BLaER1 (cell line): ENCODE data around the gene TRNT1.

Experiments
- H3K27ac ChIP-seq: shearing (Covaris generic); formaldehyde crosslinking; 2 replicates; pipeline ENCODE4 v1.8.1; 2022
- H3K27me3 ChIP-seq: shearing (Covaris generic); formaldehyde crosslinking; 2 replicates; pipeline ENCODE4 v1.8.1; 2022
- H3K36me3 ChIP-seq: shearing (Covaris generic); formaldehyde crosslinking; 2 replicates; pipeline ENCODE4 v1.8.1; 2022
- H3K4me1 ChIP-seq: shearing (Covaris generic); formaldehyde crosslinking; 2 replicates; pipeline ENCODE4 v1.8.1; 2022
- H3K4me2 ChIP-seq: shearing (Covaris generic); formaldehyde crosslinking; 2 replicates; pipeline ENCODE4 v1.8.1; 2022
- H3K4me3 ChIP-seq: shearing (Covaris generic); formaldehyde crosslinking; 2 replicates; pipeline ENCODE4 v1.8.1; 2022
- H3K9ac ChIP-seq: shearing (Covaris generic); formaldehyde crosslinking; 2 replicates; pipeline ENCODE4 v1.8.1; 2022
- H3K9me3 ChIP-seq: shearing (Covaris generic); formaldehyde crosslinking; 2 replicates; pipeline ENCODE4 v1.8.1; 2022
- H4K20me1 ChIP-seq: shearing (Covaris generic); formaldehyde crosslinking; 2 replicates; pipeline ENCODE4 v1.8.1; 2022
- Cebpa-rat ChIP-seq: shearing (Covaris generic); IDR thresholded peaks from 2 replicates; pipeline ENCODE4 v1.8.1; 2022

The TRNT1 gene

GRCh38 chr3:3141939-3142338, 15.2 kb downstream of the TRNT1 start:
- H3K9me3 ChIP-seq, result no peaks in the 10 kb centered on the region
- H4K20me1 ChIP-seq, result peaks cover 36% of the 10 kb centered on the region
- no peak overlapping the region for H3K27ac ChIP-seq
- no peaks in the 10 kb centered on the region for H3K4me1 ChIP-seq
- no peak overlapping the region for H3K9ac ChIP-seq
- H3K27me3 ChIP-seq, result no peaks in the 10 kb centered on the region
- H3K4me3 ChIP-seq, result no peak overlapping the region
- H3K36me3 ChIP-seq, result peaks cover 96% of the 10 kb centered on the region
- H3K4me2 ChIP-seq, result no peak overlapping the region
- TF ChIP-seq Cebpa-rat, result no peak

GRCh38 chr3:3145831-3146230, 19.1 kb downstream of the TRNT1 start:
- Histone ChIP-seq H3K4me1 (no peaks in the 10 kb centered on the region), H3K9ac (no peak overlapping the region), H3K4me2 (no peak overlapping the region), H3K36me3 (peaks cover 91% of the 10 kb centered on the region), H3K9me3 (no peaks in the 10 kb centered on the region), H4K20me1 (peaks cover 28% of the 10 kb centered on the region), H3K27ac (no peak overlapping the region), H3K4me3 (no peak overlapping the region), H3K27me3 (no peaks in the 10 kb centered on the region)
- TF ChIP-seq Cebpa-rat, result no peak

- Histone ChIP-seq H3K27me3 (no peaks in the 10 kb centered on the region), H3K27ac (no peak overlapping the region), H3K36me3 (peaks cover 92% of the 10 kb centered on the region), H3K9me3 (no peaks in the 10 kb centered on the region), H3K4me3 (no peak overlapping the region), H3K9ac (no peak overlapping the region), H4K20me1 (peaks cover 35% of the 10 kb centered on the region), H3K4me2 (no peak overlapping the region), H3K4me1 (no peaks in the 10 kb centered on the region)
- no peak for TF ChIP-seq Cebpa-rat
Measured at GRCh38 chr3:3149560-3149959, 22.8 kb downstream of the TRNT1 start.

- Histone ChIP-seq H3K9ac (no peak overlapping the region), H4K20me1 (peaks cover 47% of the 10 kb centered on the region), H3K27ac (no peak overlapping the region), H3K4me2 (no peak overlapping the region), H3K27me3 (no peaks in the 10 kb centered on the region), H3K36me3 (peaks cover 92% of the 10 kb centered on the region), H3K4me3 (no peak overlapping the region), H3K9me3 (no peaks in the 10 kb centered on the region), H3K4me1 (no peaks in the 10 kb centered on the region)
- TF ChIP-seq Cebpa-rat, result no peak
Measured at GRCh38 chr3:3151513-3151912, 24.8 kb downstream of the TRNT1 start.

- peaks cover 95% of the 10 kb centered on the region for H3K36me3 ChIP-seq
Measured at GRCh38 chr3:3154879-3155610, 28.3 kb downstream of the TRNT1 start.

GRCh38 chr3:3157484-3157883, 30.7 kb downstream of the TRNT1 start:
- Histone ChIP-seq H3K36me3 (peaks cover 94% of the 10 kb centered on the region), H3K9ac (no peak overlapping the region), H3K9me3 (no peaks in the 10 kb centered on the region), H3K4me2 (no peak overlapping the region), H3K27ac (no peak overlapping the region), H3K27me3 (no peaks in the 10 kb centered on the region), H3K4me3 (no peak overlapping the region), H3K4me1 (no peaks in the 10 kb centered on the region), H4K20me1 (peaks cover 49% of the 10 kb centered on the region)
- TF ChIP-seq Cebpa-rat, result no peak

More at GRCh38 chr3:3154879-3155610, 28.3 kb downstream of the TRNT1 start:
- no peak overlapping the region for H3K4me3 ChIP-seq
- H3K9me3 ChIP-seq, result no peaks in the 10 kb centered on the region
- no peak overlapping the region for H3K27ac ChIP-seq
- no peak for TF ChIP-seq Cebpa-rat
- no peak overlapping the region for H3K4me2 ChIP-seq
- H4K20me1 ChIP-seq, result peaks cover 47% of the 10 kb centered on the region
- H3K4me1 ChIP-seq, result no peaks in the 10 kb centered on the region
- no peaks in the 10 kb centered on the region for H3K27me3 ChIP-seq
- no peak overlapping the region for H3K9ac ChIP-seq

GRCh38 chr3:3160826-3161225, 34.1 kb downstream of the TRNT1 start:
- H3K9me3 ChIP-seq, result peaks cover 19% of the 10 kb centered on the region
- peaks cover 30% of the 10 kb centered on the region; the same call in 1 of the 2 replicates for H4K20me1 ChIP-seq
- no peak overlapping the region for H3K4me3 ChIP-seq
- H3K36me3 ChIP-seq, result peaks cover 95% of the 10 kb centered on the region
- no peak overlapping the region for H3K9ac ChIP-seq
- TF ChIP-seq Cebpa-rat, result no peak
- H3K27ac ChIP-seq, result no peak overlapping the region
- no peaks in the 10 kb centered on the region for H3K27me3 ChIP-seq
- no peaks in the 10 kb centered on the region for H3K4me1 ChIP-seq
- no peak overlapping the region for H3K4me2 ChIP-seq

GRCh38 chr3:3165241-3165640, 38.5 kb downstream of the TRNT1 start:
- TF ChIP-seq Cebpa-rat, result no peak
- Histone ChIP-seq H3K27me3 (no peaks in the 10 kb centered on the region), H3K4me1 (no peaks in the 10 kb centered on the region), H4K20me1 (0 out of 2 replicates have a peak, but pooled peaks cover 8% of the 10 kb centered on the region), H3K27ac (no peak overlapping the region), H3K9ac (no peak overlapping the region), H3K36me3 (peaks cover 92% of the 10 kb centered on the region), H3K4me2 (no peak overlapping the region), H3K4me3 (no peak overlapping the region), H3K9me3 (peaks cover 27% of the 10 kb centered on the region)

GRCh38 chr3:3165650-3166049, 38.9 kb downstream of the TRNT1 start:
- H3K36me3 ChIP-seq, result peaks cover 92% of the 10 kb centered on the region
- 0 out of 2 replicates have a peak, but pooled peaks cover 7% of the 10 kb centered on the region for H4K20me1 ChIP-seq
- H3K4me1 ChIP-seq, result no peaks in the 10 kb centered on the region
- TF ChIP-seq Cebpa-rat, result no peak
- no peak overlapping the region for H3K4me2 ChIP-seq
- H3K9me3 ChIP-seq, result peaks cover 27% of the 10 kb centered on the region
- no peak overlapping the region for H3K9ac ChIP-seq
- no peak overlapping the region for H3K4me3 ChIP-seq
- H3K27ac ChIP-seq, result no peak overlapping the region
- no peaks in the 10 kb centered on the region for H3K27me3 ChIP-seq

- peaks cover 69% of the 10 kb centered on the region for H3K36me3 ChIP-seq
- peaks cover 5% of the 10 kb centered on the region for H4K20me1 ChIP-seq
- no peak overlapping the region for H3K27ac ChIP-seq
- H3K27me3 ChIP-seq, result no peaks in the 10 kb centered on the region
- no peak overlapping the region for H3K4me2 ChIP-seq
- peaks cover 43% of the 10 kb centered on the region for H3K4me1 ChIP-seq
- no peak for TF ChIP-seq Cebpa-rat
- H3K9ac ChIP-seq, result no peak overlapping the region
- no peak overlapping the region for H3K4me3 ChIP-seq
- H3K9me3 ChIP-seq, result peaks cover 6% of the 10 kb centered on the region; the same call in 1 of the 2 replicates
Measured at GRCh38 chr3:3170998-3171397, 44.3 kb downstream of the TRNT1 start.
